GM21825 (cell line): Measurements from ENCODE around the gene ZNF318.
"Not testable (repeated sequence)": the region's sequence is repeated elsewhere in the genome, so short reads cannot be mapped to it uniquely, and the experiment has no call there.

Source experiments
- ATAC-seq: cut with Tn5 transposase; IDR thresholded peaks from one replicate; pipeline ENCODE4 v1.9.1; 2021; ENCODE audit warnings: mild to moderate bottlenecking, moderate library complexity; ENCODE audit not compliant: unreplicated experiment

Gene ZNF318

GRCh38 chr6:43347021-43347420 lies 22.4 kb downstream of the ZNF318 start:
- ATAC-seq, result no peak

DNA sequence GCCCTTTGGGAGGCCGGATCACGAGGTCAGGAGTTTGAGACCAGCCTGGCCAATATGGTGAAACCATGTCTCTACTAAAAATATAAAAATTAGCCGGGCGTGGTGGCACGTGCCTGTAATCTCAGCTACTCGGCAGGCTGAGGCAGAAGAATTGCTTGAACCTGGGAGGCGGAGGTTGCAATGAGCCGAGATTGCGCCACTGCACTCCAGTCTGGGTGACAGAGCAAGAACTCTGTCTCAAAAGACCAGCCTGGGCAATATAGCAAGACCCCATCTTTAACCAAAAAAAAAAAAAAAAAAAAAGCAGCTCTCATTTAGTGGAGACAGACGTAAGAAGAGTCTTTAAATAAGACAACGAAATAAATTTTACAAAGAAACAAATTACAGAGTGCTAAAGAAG lies 23.2 kb downstream of the ZNF318 start:
- ATAC-seq, result not testable (repeated sequence)

GRCh38 chr6:43339168-43339567 lies 30.3 kb downstream of the ZNF318 start:
- ATAC-seq, result peak; percentile 61

- peak; percentile 44 for ATAC-seq
These were observed 31.2 kb downstream of the ZNF318 start for GRCh38 chr6:43338243-43338642.

DNA sequence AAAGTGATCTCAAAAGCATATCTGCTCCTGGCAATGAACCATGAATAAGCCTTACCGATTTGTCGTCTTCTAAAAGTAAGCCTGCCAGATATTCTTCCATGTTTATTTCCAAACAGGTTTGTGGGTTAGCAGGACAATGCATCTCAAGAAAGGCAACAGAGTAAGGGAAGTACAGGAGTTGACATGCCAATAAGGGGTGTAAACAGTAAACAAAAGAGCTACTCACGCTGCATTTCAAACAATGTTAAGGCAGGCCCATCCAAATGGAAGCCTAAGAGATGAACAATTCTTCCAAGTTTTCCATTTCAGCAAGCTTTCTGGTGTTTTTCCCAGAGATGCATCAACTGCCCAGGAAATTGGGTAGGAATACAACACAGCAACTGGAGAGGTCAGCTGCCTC lies 33.1 kb downstream of the ZNF318 start:
- ATAC-seq, result no peak

DNA sequence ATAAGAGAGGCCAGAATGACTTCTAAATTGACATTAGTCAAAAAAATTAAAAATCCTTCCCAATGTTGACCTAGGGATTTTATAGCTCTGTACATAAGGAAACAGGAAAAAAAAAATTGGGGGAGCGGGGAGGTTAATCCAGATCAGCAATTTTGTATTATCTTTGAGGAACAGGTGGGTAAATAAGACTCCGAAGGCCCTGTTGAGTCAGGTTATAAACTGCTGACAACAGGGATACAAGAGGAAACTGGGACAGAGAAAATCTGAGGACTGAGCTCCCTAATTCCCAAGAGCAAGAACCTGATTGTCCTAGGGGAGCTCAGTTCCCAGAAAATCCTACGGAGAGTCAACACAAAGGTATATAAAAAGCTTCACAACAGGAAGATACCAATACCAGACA lies 34.0 kb downstream of the ZNF318 start:
- ATAC-seq, result no peak

- ATAC-seq, result no peak
These were observed 34.9 kb downstream of the ZNF318 start for GRCh38 chr6:43334466-43335095.

GRCh38 chr6:43331891-43332290 lies 37.6 kb downstream of the ZNF318 start:
- ATAC-seq, result no peak

DNA sequence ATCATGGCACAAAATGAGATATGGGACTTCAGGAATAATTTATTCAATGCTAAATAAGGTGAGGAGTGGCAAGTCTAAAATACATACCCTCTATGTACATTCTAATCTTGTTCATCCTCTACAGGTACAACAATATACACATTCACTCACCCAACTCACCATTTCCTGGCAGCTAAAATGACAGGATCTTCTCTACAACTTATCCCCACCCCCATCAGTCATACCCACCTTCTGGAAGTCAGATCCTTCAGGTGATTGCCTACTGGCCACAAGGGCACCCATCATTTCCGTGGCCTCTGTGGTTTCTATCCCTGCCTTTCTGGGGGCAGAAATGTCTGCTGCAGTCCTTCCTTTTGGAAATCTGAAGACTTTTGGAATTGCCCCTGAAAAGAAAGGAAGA lies 38.0 kb downstream of the ZNF318 start:
- no peak for ATAC-seq

GRCh38 chr6:43328528-43328927 lies 40.9 kb downstream of the ZNF318 start:
- ATAC-seq, result no peak

GRCh38 chr6:43325876-43326275 lies 43.6 kb downstream of the ZNF318 start:
- no peak for ATAC-seq

GRCh38 chr6:43318011-43318410 lies 51.4 kb downstream of the ZNF318 start:
- ATAC-seq, result no peak

DNA sequence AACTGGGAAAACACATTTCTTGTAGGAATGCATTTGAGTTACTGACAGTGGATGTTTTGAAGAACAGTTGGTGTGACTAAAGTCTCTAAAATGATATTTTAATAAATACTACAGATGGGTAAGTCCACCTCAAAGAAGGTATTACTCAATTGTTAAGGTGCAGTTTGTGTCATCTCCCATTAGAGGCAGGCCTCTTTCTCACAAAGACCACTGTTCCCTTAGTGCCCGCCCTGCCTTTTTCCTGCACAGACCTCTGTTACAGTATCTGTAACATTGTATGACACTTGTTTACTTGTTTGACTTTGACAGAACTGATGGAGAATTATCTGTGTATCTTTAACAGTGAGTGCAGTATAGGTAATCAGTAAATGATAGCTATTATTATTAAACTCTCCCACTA lies 55.6 kb downstream of the ZNF318 start:
- ATAC-seq, result no peak

DNA sequence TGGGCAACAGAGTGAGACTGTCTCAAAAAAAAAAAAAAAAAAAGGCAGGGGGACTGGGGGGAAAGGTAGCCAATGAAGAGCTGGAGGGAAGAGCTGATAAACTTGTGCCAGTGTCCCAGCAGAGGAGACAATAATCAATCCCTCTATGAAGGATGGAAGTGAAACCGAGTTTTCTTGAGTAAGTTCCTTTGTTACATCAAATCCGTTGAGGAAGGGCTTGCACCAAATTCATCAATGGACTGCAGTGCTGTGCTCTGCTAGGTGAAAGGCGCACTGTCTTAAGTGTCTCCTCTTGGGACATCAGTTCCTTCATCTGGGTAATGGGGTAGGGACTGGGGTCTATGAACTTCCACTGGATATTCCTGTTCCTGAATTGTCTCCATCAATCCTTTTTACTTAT lies 57.8 kb downstream of the ZNF318 start:
- no peak for ATAC-seq

- ATAC-seq, result no peak
These were observed 58.8 kb downstream of the ZNF318 start for GRCh38 chr6:43310624-43311023.

GRCh38 chr6:43310134-43310533 lies 59.3 kb downstream of the ZNF318 start:
- no peak for ATAC-seq

GRCh38 chr6:43308990-43309477 lies 60.4 kb downstream of the ZNF318 start:
- ATAC-seq, result no peak

DNA sequence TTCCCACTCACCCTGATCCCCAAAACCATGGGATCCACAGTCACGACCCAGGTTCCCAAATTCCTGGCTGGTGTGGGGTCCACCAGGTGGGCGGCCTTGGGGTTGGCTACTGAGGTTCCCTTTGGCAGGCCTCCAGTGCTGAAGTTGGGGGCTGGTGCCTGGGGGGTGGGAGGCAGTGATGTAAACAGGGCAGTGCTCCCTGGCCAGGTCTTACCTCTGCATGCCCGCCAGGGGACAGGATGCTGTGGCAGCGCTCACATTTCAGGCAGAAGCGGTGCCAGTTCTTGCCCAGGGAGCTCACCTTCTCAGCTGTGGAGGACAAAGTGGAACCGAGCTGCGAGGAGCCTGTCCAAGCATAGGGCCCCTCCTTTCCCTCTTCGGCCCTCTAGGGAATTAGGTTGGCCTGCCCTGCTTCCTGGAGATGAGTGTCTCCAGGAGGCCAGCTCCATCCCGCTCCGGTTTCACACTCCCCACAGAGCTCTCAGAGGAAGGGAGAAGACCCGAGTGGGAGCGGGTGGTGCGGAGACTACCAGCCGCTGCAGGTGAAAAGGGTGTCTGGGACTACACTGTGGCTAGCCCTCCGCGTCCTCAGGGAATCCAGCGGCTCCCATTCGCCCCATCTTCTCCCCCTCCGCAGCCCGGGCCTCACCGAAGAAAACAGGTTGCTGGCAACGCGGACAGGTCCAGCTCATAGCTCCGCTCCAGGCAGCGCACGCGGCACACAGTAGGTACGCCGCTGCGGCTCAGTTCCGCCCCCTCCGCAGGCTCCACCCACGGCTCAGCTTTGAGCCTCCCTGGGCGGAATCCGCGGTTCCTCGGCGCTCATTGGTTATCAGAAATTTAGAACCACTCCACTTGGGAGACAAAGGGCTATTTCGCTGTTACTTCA lies 61.1 kb downstream of the ZNF318 start, which contains the start of gene CRIP3:
Gene CRIP3, minus strand, starts transcription at position 726 of the 889 bp plus-strand sequence. Its CDS starts 34 bp downstream, at position 692.
- ATAC-seq, result no peak

DNA sequence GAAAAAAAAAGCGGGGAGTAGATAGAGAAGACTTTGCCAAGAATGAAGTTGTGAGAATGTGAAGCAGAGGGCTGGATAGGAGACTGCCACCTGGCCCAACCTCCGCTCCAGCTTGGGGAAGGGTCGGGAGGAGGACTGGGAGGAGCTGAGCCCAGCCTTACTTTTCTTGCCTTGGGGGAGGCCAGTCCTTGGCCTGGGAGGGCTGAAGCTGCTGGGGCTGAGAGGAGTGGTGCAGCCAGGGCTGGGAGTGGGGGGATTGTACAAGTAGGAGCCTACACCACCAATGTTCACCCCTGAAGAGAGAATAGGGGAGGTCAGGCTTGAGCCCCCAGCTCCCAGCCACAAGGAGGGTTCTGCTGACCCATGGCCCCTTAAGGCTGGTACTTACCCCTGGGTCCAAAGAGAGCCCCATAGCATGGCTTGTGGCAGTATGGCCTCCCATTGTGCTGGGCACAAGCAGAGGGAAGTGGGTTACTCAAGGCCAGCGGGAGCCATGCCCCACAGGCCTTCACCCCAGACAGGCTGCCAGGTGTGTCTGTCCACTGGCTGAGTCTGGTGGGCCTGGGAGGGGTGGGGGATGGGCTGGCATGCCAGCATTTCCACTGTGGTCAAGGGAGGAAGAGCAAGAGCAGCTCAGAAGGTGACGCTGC lies 61.9 kb downstream of the ZNF318 start:
- ATAC-seq, result no peak

DNA sequence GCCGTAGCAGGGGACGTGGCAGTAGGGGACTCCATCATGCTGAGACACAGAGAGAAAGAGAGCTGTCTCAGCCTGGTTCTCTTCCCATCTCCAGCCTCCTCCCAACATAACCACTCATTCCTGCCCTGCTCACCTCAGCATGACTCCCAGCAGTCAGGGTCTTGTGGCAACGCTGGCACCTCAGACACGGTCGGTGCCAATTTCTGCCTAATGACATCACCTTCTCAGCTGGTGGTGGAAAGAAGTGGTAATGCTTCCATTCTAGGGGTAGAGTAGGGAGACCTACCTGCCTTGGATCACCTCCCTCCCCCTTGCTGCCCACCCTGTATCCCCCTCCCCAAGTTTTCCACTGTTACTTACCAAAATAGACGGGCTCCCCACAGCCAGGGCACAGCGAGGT lies 63.4 kb downstream of the ZNF318 start:
- no peak for ATAC-seq

GRCh38 chr6:43304882-43305281 lies 64.6 kb downstream of the ZNF318 start:
- ATAC-seq, result no peak

- no peak for ATAC-seq
These were observed 65.1 kb downstream of the ZNF318 start for GRCh38 chr6:43304361-43304760.
